Esophagus mucosa (tissue), 1 donor: ENCODE measurements around the gene TRAF1. TPM values are rescaled to one million over a fixed set of nuclear protein-coding genes. Genes with fewer than 3 reads are reported as not detected.

ENCODE experiments used
- ATAC-seq: fragments of 200-7000 bp; cut with Tn5 transposase; one replicate; pipeline ENCODE4 v1.9.1; 2020
- total RNA-seq: library from RNA; stranded (reverse); gene quantifications from one replicate; pipeline ENCODE4 v1.2.4, GENCODE V29; 2023
- donor health status: DM: yes; HTN: yes; CAD: no.

TRAF1 gene
- total RNA-seq, 1 donor from 2014 or later: 1.2 TPM

GRCh38 chr9:120886490-120886967 is 40.1 kb downstream of the TRAF1 start:
- ATAC-seq: no peak

- no peak for ATAC-seq
Measured at GRCh38 chr9:120885958-120886357, 40.6 kb downstream of the TRAF1 start.

GRCh38 chr9:120885457-120885856 is 41.1 kb downstream of the TRAF1 start:
- ATAC-seq: no peak

GRCh38 chr9:120883608-120883996 is 43.0 kb downstream of the TRAF1 start:
- no peak for ATAC-seq

GRCh38 chr9:120882935-120883607 is 43.5 kb downstream of the TRAF1 start:
- no peak for ATAC-seq

GRCh38 chr9:120879446-120879845 is 47.1 kb downstream of the TRAF1 start:
- no peak for ATAC-seq

GRCh38 chr9:120878188-120879130 is 48.1 kb downstream of the TRAF1 start:
- no peak for ATAC-seq

- ATAC-seq: peak; percentile 3
Measured at GRCh38 chr9:120877276-120878034, 49.1 kb downstream of the TRAF1 start.

GRCh38 chr9:120876842-120877240 is 49.8 kb downstream of the TRAF1 start, which contains the start of gene PHF19:
Gene PHF19, minus strand, starts transcription at chr9:120877188. Its CDS starts 2,447 bp downstream, at chr9:120874741.
- peak; percentile 24 for ATAC-seq

- ATAC-seq: peak; percentile 75
Measured at GRCh38 chr9:120875954-120876841, 50.4 kb downstream of the TRAF1 start.

GRCh38 chr9:120875643-120875953 is 51.0 kb downstream of the TRAF1 start:
- no peak for ATAC-seq

GRCh38 chr9:120875195-120875565 is 51.4 kb downstream of the TRAF1 start:
- ATAC-seq: no peak

- ATAC-seq: no peak
Measured at GRCh38 chr9:120874226-120875194, 52.1 kb downstream of the TRAF1 start.

- no peak for ATAC-seq
Measured at GRCh38 chr9:120873512-120873911, 53.1 kb downstream of the TRAF1 start.

GRCh38 chr9:120872791-120873502 is 53.6 kb downstream of the TRAF1 start:
- ATAC-seq: no peak

- no peak for ATAC-seq
Measured at GRCh38 chr9:120870206-120870605, 56.4 kb downstream of the TRAF1 start.

- no peak for ATAC-seq
Measured at GRCh38 chr9:120869726-120870125, 56.9 kb downstream of the TRAF1 start.

GRCh38 chr9:120869360-120869687 is 57.3 kb downstream of the TRAF1 start:
- ATAC-seq: no peak

- ATAC-seq: peak; percentile 98
Measured at GRCh38 chr9:120868676-120869359, 57.8 kb downstream of the TRAF1 start.

GRCh38 chr9:120868339-120868675 is 58.3 kb downstream of the TRAF1 start:
- no peak for ATAC-seq
